Adrenal gland (tissue), 5 donors: ENCODE data around the gene ST6GALNAC4.

Experiments used
- CTCF ChIP-seq, 6 experiments: fragments of 450-650 bp in 4 of 6; fragments of 200-600 bp in 2 of 6; sonication (generic) in 1 of 6; IDR thresholded peaks; 1 replicate in 5 of 6; 2 replicates in 1 of 6; pipeline versions ENCODE4 v1.5.1 to v1.8.0; 2016 to 2021; ENCODE audit warnings: antibody characterized with exemption in 6 of 6, mild to moderate bottlenecking in 2 of 6, moderate library complexity in 1 of 6
- POLR2A ChIP-seq, 2 donors: fragments of 450-650 bp; IDR thresholded peaks; one replicate each; pipeline ENCODE4 v1.6.1; 2017; ENCODE audit warnings: antibody characterized with exemption in 2 of 2, mild to moderate bottlenecking in 2 of 2, moderate library complexity in 1 of 2
- donor health status: DM: no; HTN: no; CAD: no.

- TF ChIP-seq CTCF (IDR thresholded peaks at IDR 0.05) = no peak
- no peak for TF ChIP-seq POLR2A (IDR thresholded peaks at IDR 0.05)
These were observed 6.1 kb downstream of the ST6GALNAC4 start for GRCh38 chr9:127910613-127911205.
